ENCODE measurements around the gene BAHD1.

BAHD1 gene

DNA sequence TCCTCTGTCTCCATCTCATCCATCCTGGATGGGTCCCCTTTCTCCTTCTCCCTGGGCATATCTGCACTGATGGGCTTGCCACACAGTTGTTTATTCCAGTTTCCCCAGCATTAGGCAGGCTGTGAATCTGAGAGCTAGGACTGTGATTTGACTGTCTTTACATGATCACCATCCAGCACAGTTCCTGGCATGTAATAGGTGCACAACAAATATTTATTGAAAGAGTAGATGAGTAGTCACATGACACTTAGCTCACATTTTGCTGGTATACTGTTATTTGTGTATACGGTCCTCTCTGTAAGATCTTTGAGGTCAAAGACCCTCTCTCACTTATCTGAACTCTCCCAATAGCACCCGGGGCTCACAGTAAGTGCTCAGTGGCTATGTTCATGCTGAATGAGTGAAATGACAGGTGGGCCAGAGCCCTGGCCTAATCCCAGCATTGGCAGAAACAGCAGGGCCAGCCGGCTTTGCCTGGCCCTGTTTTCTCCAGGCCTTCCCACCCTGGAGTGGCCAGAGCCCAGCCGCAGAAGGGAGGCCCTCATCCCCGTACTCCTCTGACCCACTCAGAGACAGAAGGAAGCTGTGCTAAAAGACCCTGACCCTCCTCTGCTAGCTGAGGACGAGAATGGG is 16.2 kb upstream of the BAHD1 start:
- no peak for DNase-seq (ENCODE audit: low read depth)

DNA sequence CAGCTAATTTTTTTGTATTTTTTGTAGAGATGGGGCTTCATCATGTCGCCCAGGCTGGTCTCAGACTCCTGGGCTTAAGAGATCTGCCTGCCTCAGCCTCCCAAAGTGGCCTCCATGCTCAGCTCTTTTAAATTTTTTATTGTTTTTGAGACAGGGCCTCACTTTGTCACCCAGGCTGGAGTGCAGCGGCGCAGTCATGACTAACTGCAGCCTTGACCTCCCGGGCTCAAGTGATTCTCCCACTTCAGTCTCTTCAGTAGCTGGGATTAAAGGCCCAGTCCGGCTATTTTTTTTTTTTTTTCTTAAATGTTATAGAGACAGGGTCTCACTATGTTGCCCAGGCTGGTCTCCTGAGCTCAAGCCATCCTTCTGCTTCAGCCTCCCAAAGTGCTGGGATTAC is 15.1 kb upstream of the BAHD1 start:
- no peak for DNase-seq (ENCODE audit: low read depth)

DNA sequence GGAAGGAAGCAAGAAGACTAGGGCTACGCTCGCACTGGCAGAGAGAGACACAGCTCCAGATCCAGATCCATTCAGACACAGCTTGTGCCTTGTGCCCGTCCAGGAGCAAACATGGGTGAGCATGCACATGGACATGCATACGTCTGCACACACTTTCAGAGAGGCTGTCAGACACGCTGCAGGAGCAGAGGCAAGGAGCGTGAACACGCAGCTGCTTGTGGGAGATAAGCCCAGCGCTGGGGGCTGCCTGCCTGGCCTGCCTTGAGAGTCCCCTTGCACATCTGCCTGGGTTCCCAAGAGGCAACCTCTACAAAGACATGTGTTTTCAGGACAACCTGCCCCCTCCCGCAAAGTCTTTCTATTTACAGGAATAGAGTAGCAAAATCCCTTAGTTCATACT is 13.6 kb upstream of the BAHD1 start:
- no peak for DNase-seq (ENCODE audit: low read depth)

DNA sequence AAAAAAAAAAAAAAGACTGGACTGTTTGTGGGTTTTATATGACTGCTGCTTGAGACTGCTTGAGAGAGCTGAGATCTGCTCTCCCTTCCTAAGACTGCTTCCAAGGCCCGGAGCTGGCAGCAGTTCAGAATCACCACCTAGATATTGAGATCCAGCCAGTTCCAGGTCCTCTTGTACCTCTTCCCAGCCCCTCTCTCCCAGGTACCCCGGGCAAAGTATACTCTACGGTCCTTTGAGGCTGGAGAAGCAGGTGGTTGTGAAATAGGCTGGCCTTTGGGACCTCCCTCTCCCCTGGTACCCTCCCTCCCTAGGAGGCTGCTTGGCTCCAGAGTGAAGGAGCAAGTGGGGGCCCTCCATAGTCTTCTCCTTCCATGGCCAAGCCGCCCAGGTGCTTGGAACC is 12.6 kb upstream of the BAHD1 start:
- no peak for DNase-seq (ENCODE audit: low read depth)

DNA sequence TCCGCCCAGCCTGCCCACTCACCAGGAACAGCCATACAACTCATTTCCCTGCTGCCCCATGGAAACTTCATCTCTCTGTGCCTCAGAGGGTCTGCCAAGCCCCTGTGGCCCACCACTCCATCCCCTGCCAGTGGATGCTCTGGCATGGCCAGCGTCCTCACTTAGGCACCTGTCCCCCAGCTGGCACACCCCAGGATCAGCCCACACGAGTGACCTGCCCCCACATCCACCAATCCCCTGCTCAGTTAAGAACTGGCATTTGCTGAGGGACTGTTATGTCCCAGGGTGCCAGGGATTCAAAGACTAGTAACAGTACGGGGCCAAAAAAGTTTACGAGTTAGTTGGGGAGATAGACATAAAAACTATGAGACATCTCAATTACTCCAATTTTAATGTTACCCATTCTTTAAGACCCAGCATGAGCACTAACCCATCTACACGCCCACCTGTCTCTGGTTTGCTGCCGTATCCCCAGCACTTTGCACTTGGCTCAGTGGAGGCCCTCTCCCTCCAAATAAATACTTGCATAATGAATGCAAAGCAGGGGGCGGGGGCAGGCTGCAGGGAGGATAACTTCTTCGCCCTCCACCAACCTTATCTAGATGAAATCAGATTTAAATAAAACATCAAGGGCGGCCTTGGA is 11.6 kb upstream of the BAHD1 start:
- DNase-seq (ENCODE audit: low read depth), result no peak

DNA sequence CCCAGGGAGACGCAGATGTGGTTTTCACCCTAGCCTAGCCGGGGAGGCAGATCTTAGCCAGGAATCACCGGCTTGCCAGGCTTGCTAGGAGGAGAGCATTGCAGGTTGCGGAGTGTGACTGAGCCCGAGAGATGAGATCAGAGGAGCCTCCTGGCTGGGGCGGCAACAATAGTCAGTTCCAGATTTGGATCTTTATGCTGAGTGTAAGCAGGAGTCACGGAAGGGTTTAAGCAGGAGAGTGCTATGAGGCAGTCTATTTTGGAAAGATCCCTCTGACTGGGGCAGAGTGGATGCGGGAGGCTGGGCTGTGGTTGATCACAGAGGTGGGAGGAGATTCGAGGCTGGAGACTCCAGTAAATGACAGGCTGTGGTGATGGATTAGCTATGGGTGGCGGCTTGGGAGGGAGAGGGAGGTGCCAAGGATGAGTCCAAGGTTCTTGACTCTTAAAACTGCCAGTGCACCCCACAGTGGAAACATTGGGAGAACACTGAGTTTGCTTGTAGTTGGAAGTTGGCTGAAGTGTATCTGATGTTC is 10.4 kb upstream of the BAHD1 start:
- DNase-seq (ENCODE audit: low read depth), result no peak

DNA sequence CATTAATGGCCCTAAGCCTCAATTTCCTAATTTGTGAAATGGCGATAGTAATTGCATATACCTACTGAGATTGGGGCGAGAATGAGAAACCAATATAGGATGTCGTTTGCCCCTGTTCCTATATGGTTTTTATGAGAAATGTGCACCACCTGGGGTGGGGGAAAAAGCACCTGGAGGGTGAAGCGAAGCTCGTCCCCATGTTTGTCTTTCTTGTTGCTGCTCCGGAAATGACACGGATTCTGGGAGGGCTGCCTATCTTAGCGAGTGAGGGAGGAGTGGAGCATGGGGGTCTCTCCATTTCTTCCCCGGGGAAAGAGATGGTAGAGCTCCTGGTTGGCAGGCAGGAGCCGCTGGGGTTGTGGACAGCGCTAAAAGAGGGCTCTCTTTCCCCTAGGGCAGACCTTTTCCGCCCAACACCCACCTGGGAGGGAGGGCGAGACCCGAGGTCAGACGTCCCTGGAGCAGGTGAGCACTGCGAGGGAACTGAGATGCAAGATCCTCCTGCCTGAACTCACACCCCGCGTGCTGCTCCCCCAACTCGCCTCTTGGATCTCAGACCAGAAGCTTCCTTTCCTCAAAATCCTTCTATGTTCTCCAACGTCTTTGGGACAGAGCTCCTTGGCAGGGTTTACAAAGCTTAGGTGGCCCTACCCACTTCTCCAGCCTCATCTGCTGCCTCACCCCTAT is 5.6 kb upstream of the BAHD1 start:
- no peak for DNase-seq (ENCODE audit: low read depth)

DNA sequence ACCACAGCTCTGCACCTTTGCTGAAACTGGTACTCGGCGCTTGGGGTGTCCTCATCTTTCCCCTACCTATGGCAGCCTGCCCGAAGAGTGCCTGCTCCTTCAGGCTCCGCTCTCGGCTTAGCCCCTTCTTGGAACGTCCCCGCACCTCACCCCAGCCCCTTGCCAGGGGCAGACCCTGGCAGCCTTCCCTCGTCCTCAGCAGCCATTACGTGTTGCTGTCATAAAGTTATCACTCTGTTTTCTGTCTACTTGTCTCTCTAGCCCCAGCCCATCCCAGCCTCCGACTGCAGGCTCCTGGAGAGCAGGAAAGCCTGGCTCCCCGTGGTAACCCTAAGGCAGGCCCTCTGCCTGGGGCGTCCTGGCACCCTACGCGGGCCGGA is 5.1 kb upstream of the BAHD1 start:
- no peak for DNase-seq (ENCODE audit: low read depth)

DNA sequence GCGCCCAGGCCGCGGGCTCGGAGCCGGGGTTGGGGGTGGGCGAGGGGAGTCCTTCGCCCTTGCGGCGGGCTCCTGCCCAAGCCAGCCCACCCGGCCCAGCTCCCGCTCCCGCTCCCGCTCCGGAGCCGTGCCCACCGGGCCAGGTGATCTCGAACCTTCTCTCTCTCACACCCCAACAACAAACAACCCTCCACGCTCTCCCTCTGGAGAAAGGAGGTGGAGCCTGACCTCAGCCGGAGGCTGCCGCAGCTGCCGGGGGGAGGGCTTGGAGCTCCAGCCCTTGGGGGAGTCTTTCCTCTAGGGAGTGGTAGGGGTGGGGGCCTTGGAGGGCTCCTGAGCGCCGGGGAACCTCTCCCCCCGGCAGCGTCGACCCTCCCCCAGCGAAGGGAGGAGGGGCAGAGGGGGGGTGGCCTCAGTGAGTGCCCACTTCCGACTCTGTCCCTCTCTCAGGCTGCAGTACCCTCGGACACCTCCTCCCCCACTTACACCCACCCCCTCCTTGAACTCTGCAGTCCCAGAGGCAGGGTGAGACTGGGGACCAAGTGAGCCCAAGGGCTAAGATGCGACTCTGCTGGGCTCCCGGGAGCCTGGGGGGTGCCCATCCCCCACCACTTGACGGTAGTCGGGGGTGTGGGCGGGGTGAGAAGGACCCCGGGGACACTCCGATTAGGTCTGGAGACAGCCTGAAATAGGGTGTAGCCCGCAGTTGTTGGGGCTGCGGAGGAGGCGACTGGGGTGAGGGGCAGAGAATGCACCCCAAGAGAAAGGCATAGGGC is 4.4 kb upstream of the BAHD1 start:
- no peak for DNase-seq (ENCODE audit: low read depth)

DNA sequence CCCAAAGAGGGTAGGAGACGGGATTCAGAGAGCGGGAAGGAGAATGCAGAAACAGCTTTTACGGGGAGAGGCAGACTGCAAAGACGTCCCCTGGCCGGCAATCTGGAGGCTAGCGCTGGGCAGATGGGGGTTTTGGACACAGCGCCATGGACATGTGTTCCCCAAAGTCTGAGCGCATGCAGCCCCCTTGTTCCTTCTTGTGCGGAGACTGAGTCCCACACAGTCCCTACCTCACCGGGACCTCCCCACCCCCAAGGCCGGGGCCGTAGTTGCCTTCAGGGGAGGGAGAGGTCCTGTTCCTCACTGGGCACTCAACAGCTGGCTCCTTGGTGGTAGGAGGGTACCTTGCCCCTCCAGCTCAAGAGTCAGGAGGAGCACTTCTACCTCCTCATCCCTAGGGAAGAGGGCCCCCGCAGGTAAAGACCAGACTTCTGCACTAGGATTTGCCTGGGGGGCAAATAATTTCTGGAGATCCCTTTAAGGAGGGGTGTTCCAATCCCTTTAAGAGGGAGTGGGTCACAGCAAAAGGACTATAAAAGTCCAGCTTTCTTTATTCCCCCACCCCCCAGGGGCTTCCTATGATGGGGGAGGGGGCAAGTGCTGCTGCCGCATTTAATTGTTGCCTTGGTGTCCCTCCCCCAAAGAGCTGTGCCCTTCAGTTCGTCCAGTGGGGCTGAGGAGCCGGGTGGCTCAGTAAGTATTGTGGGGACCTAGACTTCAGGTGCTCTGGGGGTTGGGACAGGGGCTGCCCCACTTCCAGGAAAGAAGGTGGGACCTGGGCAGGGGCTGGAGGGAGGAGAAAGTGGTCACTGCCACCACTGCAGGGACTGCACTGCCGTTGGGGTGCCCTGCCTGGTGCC is 3.6 kb upstream of the BAHD1 start:
- no peak for DNase-seq (ENCODE audit: low read depth)

DNA sequence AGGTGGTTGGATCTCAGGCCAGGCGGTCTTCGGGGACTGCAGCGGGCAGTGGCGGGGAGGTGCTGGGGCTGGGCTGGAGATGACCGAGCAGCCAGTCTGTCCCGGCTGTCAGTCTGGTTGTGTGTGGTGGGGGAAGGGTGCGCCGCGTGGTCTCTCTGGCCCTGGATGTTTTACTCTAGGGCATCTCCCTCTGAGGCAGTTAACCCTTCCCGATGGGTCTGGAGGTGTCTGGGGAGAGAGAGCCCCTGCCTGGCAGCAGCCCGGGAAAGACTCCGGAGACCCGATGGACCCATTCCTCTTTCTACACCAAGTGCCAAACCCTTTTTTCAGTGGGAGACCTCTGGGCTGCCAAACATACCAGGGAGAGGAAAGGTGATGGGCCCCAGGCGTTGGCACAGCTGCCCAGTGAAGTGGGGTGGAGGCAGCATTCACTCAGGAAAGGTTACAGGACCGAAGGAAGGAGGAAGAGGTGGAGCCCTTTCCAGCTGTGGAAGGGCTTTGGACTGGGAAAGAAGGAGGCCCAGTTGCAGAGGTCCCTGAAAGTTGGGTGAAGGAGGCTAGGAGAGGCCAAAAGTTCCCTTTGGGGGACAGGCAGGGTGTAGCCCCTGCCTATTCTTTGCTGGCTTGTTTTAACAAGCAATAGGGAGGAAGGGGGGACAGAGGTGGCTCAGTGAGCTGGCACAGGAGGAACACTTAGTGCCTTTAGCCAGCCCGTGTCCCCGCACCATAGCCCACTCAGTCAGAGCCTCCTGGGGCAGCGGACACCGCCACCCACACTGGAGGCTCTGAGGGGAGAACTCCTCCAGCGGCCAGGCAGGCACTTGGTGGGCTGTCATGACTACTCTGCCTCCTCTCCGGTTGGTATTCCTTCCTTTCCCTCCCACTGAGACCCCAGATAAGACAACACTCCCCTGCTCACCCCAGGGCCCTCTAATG is 2.7 kb upstream of the BAHD1 start:
- no peak for DNase-seq (ENCODE audit: low read depth)

DNA sequence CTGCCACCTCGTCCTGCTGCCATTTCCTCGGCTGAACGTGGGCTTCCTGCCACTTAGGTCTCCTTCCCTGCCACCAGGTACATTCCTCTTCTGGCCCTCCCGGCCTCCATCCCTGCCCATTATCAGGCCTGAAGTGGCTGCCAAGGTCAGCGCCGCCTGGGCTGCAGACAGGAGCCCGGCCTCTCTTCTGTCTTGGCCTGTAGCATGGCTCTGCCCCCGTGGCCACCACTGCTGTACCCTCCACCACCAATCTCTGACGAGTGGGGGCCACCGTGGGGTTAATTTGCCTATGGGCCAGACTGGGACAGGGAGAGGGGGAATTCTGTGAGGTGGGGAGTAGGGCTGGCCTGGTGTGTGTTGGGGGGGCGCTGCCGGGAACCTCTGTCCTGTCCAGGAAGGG is 2.0 kb upstream of the BAHD1 start:
- no peak for DNase-seq (ENCODE audit: low read depth)

DNA sequence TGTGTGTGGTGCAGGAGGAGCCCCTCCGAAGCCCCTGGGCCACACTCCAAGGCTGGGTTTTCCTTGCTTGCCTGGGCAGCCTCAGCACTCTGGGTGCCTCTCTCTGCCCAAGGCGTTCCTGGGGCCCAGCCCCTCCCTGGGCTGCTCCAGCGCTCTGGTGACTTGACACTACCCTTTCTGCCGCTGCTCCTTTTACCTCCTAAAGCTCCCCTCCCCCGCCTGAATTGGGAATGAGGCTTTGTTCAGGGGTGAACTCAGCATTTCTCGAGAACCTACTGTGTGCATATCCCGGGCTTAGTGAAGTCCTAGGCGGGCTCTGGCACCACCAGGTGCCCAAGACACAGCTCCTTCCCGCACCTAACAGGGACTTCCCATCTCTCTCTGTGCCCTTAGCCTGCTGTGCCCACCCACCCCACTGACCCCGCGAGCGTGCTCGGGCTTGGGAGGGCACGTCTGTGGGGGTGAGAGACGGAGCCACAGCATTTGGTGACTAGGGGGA is 1.2 kb upstream of the BAHD1 start:
- no peak for DNase-seq (ENCODE audit: low read depth)

DNA sequence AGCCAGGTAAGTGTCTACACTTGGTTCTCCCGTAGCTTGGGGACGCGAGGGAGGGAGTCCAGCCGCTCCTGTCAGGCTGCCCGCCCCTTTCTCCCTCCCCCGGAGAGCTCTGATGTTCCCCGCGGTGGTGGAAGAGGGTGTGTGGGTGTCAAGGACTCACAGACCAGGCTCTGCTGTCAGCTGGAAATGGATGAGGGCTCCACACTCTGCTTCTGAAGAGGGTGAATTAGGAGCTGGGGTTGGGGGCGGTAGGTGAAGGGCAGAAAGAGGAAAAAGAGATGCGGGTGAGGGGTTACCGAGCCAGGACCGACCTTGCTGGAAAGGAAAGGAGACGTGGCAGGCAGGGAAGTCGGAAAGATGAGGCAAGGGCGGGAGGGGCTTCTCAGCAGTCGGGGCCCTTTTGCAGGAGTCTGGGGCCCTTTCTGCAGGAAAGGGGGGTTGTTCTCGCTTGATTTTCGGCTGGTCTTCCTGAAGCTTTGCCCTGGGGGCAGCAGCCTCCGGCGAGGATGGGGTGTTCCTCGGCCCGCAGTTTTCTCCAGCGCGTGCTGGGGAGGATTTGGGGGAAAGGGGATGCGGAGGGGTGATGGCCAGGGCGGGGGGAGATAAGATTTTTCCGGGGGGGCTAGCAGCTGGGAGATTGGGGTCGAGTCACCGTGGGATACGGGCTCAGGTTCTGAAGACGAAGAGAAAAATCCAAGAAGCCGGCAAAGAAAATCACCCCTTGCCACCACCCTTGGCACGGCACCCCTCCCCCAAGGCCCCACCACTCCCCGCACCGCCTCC is 602 bp upstream of the BAHD1 start:
- DNase-seq (ENCODE audit: low read depth), result peak; percentile 23

DNA sequence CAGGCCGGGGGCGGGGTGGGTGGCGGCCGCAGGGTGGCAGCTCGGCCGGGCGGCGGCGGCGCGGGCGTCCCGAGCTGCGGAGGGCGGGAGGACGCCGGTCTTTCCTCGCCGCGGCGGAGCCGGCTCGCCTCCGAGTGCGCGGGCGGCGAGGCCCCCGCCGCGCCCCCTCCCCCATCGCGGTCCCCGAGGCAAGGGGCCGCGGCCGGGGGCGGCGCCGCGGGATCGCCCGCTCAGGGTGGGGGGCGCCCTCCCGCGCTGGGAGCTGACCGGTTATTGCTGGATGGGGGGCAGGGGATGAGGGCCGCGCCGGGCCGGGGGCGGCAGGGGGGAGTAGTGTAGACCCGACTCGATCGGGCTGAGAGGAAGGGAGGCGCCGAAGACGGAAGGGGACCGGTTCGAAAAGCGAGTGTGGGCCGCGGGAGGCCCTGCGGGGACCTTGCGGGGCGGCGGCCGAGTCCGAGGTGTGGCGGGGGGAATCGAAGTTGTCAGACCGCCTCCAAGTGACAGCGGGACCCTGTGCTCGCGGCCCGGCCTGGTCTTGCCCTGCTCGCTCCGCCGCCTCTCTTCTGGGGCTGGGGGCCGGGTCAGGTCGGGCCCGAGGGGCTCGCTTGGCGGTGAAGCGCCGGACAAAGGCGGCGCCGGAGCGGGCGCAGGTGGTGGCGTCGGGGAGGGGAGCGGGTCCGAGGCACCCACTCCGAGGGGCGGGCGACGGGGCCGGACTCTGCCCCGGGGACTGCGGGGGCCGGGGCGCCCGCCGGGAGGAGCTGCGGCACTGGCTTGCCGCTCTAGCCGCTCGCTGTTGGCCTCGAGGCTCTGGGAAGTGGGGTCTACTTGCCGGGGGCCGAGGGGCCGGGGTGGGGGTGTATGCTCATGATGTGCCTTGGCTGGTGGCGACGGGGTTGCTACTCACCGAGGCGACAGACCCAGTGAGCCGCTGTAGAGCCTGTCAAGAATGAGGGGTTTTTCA is 1.1 kb downstream of the BAHD1 start:
- no peak for DNase-seq (ENCODE audit: low read depth)

DNA sequence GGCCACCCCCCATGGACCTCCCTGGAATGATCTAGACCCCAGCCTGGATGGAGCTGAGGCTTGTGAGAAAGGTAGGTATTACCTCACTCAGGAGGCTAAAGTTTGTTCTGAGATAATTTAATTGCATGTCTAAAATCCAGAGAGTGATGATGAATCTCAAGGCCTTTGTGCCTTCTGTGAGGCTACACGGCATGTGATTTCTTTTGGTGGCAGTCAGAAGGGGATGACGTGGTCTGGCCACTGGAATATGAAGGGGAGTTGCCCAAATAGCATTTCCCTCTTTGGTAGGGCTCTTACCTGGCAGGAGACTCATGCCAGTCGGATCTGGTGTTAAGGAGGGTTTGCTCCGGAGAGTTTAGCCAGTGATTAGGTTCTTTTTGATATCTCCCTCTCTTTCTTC is 2.5 kb downstream of the BAHD1 start:
- no peak for DNase-seq (ENCODE audit: low read depth)

DNA sequence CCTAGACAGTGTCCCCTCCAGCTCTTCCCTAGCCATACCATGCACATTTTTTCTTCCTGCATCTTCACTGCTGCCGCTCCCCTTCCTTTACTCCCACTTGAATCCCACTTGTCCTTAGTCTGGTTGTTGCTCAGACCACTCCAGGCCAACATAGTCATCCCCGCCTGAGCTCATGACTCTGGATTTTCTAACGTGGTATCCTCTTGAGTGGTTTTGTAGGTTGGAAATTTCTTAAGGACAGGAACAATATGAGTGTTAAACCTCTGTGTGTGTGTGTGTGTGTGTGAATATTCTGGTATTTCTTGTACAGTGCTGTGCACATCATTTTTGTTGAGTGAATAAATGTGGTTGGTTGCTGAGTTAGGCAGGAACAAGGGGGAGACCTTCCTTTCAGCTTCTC is 3.1 kb downstream of the BAHD1 start:
- no peak for DNase-seq (ENCODE audit: low read depth)

DNA sequence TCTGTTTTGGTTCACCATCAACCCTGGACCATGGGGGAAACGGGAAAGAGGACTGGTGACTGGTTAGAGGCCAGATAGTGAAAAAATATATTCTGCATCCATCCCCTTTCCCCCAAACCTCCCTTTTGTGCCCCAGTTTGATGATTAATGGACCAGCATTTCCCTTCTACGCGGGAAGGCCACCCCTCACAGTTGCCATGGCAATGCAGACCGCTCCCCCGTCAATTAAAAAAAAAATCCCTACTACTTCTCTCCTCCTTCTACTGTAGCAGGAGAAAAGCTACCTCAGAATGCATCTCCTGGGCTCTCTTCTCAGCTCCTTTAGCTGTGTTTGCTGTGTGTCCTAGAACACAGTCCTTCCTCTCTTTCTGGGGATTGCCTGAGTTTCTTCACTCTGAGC is 4.0 kb downstream of the BAHD1 start:
- no peak for DNase-seq (ENCODE audit: low read depth)

Measured in fibroblast of gingiva (primary cell).